ENCODE results near the gene TOLLIP. TPM values are rescaled to one million over a fixed set of nuclear protein-coding genes. Genes with fewer than 3 reads are reported as not detected.

TOLLIP gene
- total RNA-seq, 5 donors from 2014 or later (not counting 1 experiment from before 2014, with no cell fraction given), result 44.4 to 54.1 (median 50.8) TPM

DNA sequence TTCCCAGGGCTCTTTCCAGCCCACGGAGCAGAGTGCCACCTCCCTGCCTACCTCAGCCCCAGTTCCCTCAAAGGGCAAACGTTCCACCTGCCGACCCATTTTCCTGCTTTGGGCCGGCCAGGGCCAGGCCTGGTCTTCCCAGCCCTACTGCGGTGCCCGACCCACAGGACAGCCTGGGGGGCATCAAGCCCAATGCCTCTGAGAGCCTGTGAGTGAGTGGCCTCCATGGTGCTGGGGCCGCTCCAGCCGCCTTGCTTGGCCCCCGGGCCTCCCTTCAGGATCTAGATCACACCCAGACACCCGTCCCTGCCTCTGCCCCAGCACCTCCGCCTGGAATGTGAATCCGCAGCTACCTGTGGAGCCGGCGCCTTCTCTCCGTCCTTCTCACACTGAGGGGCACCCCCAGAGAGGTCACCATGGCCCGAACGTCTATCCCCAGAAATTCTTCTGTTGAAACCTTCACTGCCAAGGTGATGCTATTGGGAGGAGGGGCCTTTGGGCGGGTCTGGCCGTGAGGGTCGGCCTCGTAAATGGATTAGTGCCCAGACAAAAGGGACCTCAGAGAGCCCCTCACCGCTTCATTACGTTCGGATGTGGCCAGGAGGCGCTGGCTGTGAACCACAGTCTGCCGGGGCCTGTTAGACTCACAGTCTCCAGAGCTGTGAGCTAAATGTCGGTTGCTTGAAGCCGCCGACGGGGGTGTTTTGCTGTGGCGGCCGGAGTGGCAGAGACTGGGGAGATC, 44.1 kb upstream of the TOLLIP start:
- 81% methylated on average over 27 of the region's 32 CpGs for WGBS (ENCODE audit: insufficient coverage)
- Mint-ChIP-seq H3K27ac (no peak overlapping the region), H3K9me3 (no peaks in the 10 kb centered on the region), H3K4me3 (no peak overlapping the region), H3K4me1 (no peaks in the 10 kb centered on the region), H3K36me3 (no peaks in the 10 kb centered on the region), H3K27me3 (peaks cover 15 to 20% of the 10 kb centered on the region in 2 donors)
- Histone ChIP-seq H3K9me3 (no peaks in the 10 kb centered on the region), H3K27ac (ENCODE audit: low read length) (no peak overlapping the region), H3K4me3 (ENCODE audit: control insufficient read depth in 1 of 2, extremely low read depth in 1 of 2, low read length in 1 of 2) (no peak overlapping the region), H3K4me1 (ENCODE audit: control insufficient read depth in 1 of 2, extremely low read depth in 1 of 2, insufficient read depth in 2 of 2, low read length in 2 of 2) (no peaks in the 10 kb centered on the region), H3K36me3 (ENCODE audit: control insufficient read depth in 2 of 2, extremely low read depth in 1 of 2, insufficient read depth in 1 of 2, low read length in 1 of 2) (no peaks in the 10 kb centered on the region), H3K27me3 (replicated peaks in 1 of 2; ENCODE audit: control insufficient read depth in 2 of 2, extremely low read depth in 1 of 2, insufficient read depth in 2 of 2, low read length in 1 of 2) (peaks cover 0 to 23% of the 10 kb centered on the region in 2 experiments)
- ATAC-seq (replicated peaks in 1 of 4) (no peak), DNase-seq (no peak)
- POLR2A ChIA-PET, result interaction anchor here in 1 of 2 donors (0.6 kb wide), 1 partner anchor 11 kb away, joined by 3 read pairs; no protein-coding TSS in a partner anchor
- CTCF ChIA-PET, result no interaction called here

DNA sequence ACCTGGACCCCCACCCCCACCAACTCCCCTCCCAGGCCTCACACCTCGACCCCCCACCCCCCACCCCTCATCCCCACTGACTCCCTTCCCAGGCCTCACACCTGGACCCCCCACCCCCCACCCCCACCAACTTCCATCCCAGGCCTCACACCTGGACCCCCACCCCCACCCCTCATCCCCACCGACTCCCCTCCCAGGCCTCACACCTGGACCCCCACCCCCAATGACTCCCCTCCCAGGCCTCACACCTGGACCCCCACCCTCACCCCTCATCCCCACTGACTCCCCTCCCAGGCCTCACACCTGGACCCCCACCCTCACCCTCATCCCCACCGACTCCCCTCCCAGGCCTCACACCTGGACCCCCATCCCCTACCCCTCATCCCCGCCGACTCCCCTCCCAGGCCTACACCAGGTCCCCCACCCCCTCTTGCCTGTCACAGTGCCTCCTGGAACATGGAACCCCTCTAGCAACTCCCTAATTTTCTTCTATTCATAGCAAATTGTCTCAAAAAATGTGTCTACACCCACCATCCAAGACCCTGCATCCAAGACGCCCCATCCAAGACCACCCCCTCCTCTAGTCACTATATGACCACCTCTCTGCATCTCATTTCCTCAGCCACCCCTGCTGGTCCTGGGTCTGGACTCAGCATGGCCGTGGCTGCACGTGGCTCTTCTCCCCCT, 43.4 kb upstream of the TOLLIP start:
- CTCF ChIA-PET, result no interaction called here
- H3K4me3 ChIP-seq (ENCODE audit: control insufficient read depth in 1 of 2, extremely low read depth in 1 of 2, low read length in 1 of 2), result no peak overlapping the region

DNA sequence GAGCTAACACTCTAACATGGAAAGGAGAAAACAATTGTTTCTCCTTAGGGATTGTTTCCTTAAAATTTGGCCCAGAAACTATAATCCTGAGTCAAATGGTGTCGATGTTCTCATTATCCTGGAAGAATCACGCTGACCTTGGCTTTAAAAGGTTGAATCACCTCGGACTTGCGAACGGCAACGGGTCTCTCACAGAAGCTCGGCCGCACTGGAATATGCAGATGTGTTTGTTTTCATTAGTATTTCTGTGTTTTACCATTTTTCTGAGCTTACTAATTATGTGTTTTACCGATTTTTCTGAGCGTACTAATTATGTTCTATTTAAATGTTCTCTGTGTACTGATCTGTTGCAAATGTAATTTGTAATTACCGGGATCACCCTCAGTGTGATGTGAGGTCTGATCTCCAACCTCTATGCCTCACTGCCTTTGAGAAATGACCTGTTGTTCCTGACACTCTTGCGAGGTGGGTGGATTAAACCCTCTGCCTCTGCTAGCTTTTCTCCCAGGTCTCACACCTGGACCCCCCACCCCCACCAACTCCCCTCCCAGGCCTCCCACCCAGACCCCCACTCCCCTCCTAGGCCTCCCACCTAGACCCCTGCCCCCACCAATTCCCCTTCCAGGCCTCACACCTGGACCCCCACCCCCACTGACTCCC, 42.0 kb upstream of the TOLLIP start:
- Histone ChIP-seq H3K36me3 (ENCODE audit: control insufficient read depth in 2 of 2, extremely low read depth in 1 of 2, insufficient read depth in 1 of 2, low read length in 1 of 2) (no peaks in the 10 kb centered on the region), H3K27ac (ENCODE audit: low read length) (no peak overlapping the region), H3K4me1 (ENCODE audit: control insufficient read depth in 1 of 2, extremely low read depth in 1 of 2, insufficient read depth in 2 of 2, low read length in 2 of 2) (no peaks in the 10 kb centered on the region), H3K4me3 (ENCODE audit: control insufficient read depth in 1 of 2, extremely low read depth in 1 of 2, low read length in 1 of 2) (no peak overlapping the region), H3K27me3 (replicated peaks in 1 of 2; ENCODE audit: control insufficient read depth in 2 of 2, extremely low read depth in 1 of 2, insufficient read depth in 2 of 2, low read length in 1 of 2) (peaks cover 0 to 16% of the 10 kb centered on the region in 2 experiments), H3K9me3 (no peaks in the 10 kb centered on the region)
- Mint-ChIP-seq H3K36me3 (no peaks in the 10 kb centered on the region), H3K27ac (no peak overlapping the region), H3K4me3 (no peak overlapping the region), H3K27me3 (peaks cover 9 to 10% of the 10 kb centered on the region in 2 donors), H3K4me1 (no peaks in the 10 kb centered on the region), H3K9me3 (no peaks in the 10 kb centered on the region)
- ChIA-PET CTCF (no interaction called here), POLR2A (no interaction called here)
- ATAC-seq (replicated peaks in 1 of 4) (no peak), DNase-seq (no peak)
- WGBS (ENCODE audit: insufficient coverage), result 83% methylated on average over 7 of the region's 12 CpGs

More for the DNA sequence above, 43.4 kb upstream of the TOLLIP start:
- Mint-ChIP-seq H3K27me3 (peaks cover 15 to 17% of the 10 kb centered on the region in 2 donors), H3K36me3 (no peaks in the 10 kb centered on the region), H3K4me3 (no peak overlapping the region), H3K4me1 (no peaks in the 10 kb centered on the region), H3K27ac (no peak overlapping the region), H3K9me3 (no peaks in the 10 kb centered on the region)
- H3K9me3 ChIP-seq, result no peaks in the 10 kb centered on the region
- no peak overlapping the region for H3K27ac ChIP-seq (ENCODE audit: low read length)
- POLR2A ChIA-PET, result interaction anchor here in 1 of 2 donors (0.6 kb wide), 1 partner anchor 11 kb away, joined by 3 read pairs; no protein-coding TSS in a partner anchor
- no peak for DNase-seq
- ATAC-seq (replicated peaks in 1 of 4), result no peak
- no peaks in the 10 kb centered on the region for H3K4me1 ChIP-seq (ENCODE audit: control insufficient read depth in 1 of 2, extremely low read depth in 1 of 2, insufficient read depth in 2 of 2, low read length in 2 of 2)
- WGBS (ENCODE audit: insufficient coverage), result 68% methylated on average over 5 of the region's 8 CpGs
- H3K36me3 ChIP-seq (ENCODE audit: control insufficient read depth in 2 of 2, extremely low read depth in 1 of 2, insufficient read depth in 1 of 2, low read length in 1 of 2), result no peaks in the 10 kb centered on the region
- H3K27me3 ChIP-seq (replicated peaks in 1 of 2; ENCODE audit: control insufficient read depth in 2 of 2, extremely low read depth in 1 of 2, insufficient read depth in 2 of 2, low read length in 1 of 2), result peaks cover 0 to 16% of the 10 kb centered on the region in 2 experiments

DNA sequence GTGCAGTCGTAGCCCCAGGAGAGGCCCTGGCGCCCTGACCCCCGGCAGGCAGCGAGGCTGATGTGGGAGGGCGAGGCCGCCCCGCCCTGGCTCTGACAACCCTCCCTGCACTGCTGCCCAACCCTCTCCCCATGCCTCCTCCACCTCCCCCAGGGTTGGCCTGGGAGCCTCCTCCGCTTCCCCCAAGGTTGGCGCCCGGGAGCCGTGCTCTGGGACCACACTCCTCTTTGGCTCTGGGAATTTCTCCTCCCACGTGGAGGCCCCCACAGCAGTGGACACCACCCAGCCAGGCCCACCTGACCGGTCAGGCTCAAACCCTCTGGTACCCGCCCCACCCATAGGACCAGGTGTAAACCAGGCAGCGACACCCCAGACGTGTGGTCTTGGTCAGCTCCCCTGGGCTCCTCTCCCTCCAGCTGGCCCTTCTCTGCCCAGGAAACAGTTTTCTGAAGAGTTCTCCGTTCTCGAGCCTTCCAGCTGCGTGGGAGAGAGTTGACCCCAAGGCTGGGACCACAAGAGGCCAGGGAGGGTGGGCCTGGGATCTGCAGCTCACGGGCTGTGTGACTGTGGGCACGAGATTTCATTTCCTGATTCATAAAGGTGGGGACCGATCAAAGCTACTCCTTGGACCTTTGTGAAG, 40.8 kb upstream of the TOLLIP start:
- Mint-ChIP-seq H3K4me3 (no peak overlapping the region), H3K4me1 (no peaks in the 10 kb centered on the region), H3K27me3 (peaks cover 3 to 5% of the 10 kb centered on the region in 2 donors), H3K9me3 (no peaks in the 10 kb centered on the region), H3K36me3 (no peaks in the 10 kb centered on the region), H3K27ac (no peak overlapping the region)
- no peak overlapping the region for H3K4me3 ChIP-seq (ENCODE audit: control insufficient read depth in 1 of 2, extremely low read depth in 1 of 2, low read length in 1 of 2)
- H3K27me3 ChIP-seq (replicated peaks in 1 of 2; ENCODE audit: control insufficient read depth in 2 of 2, extremely low read depth in 1 of 2, insufficient read depth in 2 of 2, low read length in 1 of 2), result peaks cover 0 to 16% of the 10 kb centered on the region in 2 experiments
- no peaks in the 10 kb centered on the region for H3K9me3 ChIP-seq
- ChIA-PET POLR2A (interaction anchor here (0.5 to 0.6 kb wide), 2 partner anchors 269 to 918 kb away, joined by 3 to 4 read pairs; no protein-coding TSS in a partner anchor), CTCF (no interaction called here)
- ATAC-seq (replicated peaks in 1 of 4) (no peak), DNase-seq (no peak)
- H3K27ac ChIP-seq (ENCODE audit: low read length), result no peak overlapping the region
- no peaks in the 10 kb centered on the region for H3K36me3 ChIP-seq (ENCODE audit: control insufficient read depth in 2 of 2, extremely low read depth in 1 of 2, insufficient read depth in 1 of 2, low read length in 1 of 2)
- H3K4me1 ChIP-seq (ENCODE audit: control insufficient read depth in 1 of 2, extremely low read depth in 1 of 2, insufficient read depth in 2 of 2, low read length in 2 of 2), result no peaks in the 10 kb centered on the region
- WGBS (ENCODE audit: insufficient coverage), result 80% methylated on average over 20 of the region's 22 CpGs

DNA sequence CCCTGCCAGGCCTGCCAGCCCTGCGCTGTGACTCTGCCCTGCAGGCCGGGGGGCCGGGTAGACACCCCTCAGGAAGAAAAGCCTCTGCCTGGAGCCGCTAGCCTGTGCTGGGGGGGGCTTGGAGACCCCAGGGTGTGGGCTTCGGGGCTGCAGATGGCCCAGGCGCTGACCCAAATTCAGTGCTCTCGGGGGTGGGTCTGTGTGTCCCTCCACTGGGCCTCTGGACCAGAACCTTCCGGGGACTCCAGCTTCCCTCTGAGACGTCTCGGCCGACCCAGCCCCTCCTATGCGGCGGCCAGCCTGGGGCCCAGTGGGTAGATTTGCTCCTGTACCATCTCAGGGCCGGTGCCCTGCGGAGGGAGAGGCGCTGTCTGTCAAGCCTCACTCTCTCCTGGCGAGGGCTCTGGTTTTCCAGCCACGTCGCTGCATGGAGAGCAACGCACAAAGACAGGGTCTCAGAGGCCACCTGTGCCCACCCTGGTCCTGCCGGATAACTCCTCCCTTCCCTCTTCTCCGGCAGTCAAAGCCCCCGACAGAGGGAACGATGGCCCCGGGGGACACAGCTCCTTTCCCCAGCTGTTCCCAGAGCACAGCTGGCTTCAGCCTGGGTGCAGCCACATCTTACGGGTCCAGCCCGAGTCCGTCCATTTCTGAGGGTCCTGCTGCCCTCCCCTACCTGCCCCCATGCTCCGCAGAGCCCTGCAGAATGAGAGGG, 40.1 kb upstream of the TOLLIP start:
- H3K4me3 ChIP-seq (ENCODE audit: control insufficient read depth in 1 of 2, extremely low read depth in 1 of 2, low read length in 1 of 2), result no peak overlapping the region
- H3K4me1 ChIP-seq (ENCODE audit: control insufficient read depth in 1 of 2, extremely low read depth in 1 of 2, insufficient read depth in 2 of 2, low read length in 2 of 2), result no peaks in the 10 kb centered on the region
- Mint-ChIP-seq H3K9me3 (no peaks in the 10 kb centered on the region), H3K36me3 (no peaks in the 10 kb centered on the region), H3K27me3 (no peaks in the 10 kb centered on the region), H3K27ac (no peak overlapping the region), H3K4me1 (no peaks in the 10 kb centered on the region), H3K4me3 (no peak overlapping the region)
- WGBS (ENCODE audit: insufficient coverage), result 84% methylated on average over 29 of the region's 29 CpGs
- CTCF ChIA-PET, result no interaction called here
- no peaks in the 10 kb centered on the region for H3K9me3 ChIP-seq
- H3K36me3 ChIP-seq (ENCODE audit: control insufficient read depth in 2 of 2, extremely low read depth in 1 of 2, insufficient read depth in 1 of 2, low read length in 1 of 2), result no peaks in the 10 kb centered on the region
- POLR2A ChIA-PET, result no interaction called here
- H3K27me3 ChIP-seq (replicated peaks in 1 of 2; ENCODE audit: control insufficient read depth in 2 of 2, extremely low read depth in 1 of 2, insufficient read depth in 2 of 2, low read length in 1 of 2), result peaks cover 0 to 15% of the 10 kb centered on the region in 2 experiments
- no peak for DNase-seq
- no peak for ATAC-seq (replicated peaks in 1 of 4)
- no peak overlapping the region for H3K27ac ChIP-seq (ENCODE audit: low read length)

All from T-cell (primary cell).